ENCODE results near the gene SCFD2. TPM values are rescaled to one million over a fixed set of nuclear protein-coding genes. Genes with fewer than 3 reads are reported as not detected.

SCFD2 gene
- total and polyA plus RNA-seq, 10 of the 15 experiments (the other 5 are each of a cell fraction or from before 2014, with no cell fraction given) = 4.8 to 37.6 (median 24.9) TPM

DNA sequence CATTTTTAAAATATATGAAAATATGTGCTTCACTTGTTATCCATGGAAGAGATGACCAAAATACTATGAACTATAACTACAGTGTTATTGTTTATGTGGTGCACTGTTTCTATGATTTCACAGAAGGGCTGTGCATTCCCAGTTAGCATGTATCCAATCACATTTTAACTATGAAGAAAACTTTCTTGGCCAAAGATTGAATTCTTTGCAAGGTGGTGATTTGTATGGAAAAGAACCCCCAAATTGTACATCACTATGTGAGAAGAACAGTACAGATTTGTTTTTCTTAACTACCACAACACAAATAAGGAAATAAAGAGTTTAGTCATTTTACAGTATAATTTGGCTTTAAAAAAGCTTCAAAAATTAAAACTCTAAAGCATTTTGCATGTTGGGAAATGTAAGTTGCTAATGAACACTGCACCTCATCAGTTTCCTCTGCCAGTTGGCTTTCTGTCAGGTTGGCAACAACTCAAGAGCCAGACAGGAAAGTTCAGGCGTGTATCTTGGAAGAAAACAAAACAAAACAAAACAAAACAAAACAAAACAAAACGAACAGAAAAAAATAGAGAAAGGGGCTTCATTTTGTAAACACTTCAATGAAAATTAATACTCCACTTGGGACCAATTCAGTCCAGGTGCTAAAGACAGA lies 237.0 kb downstream of the SCFD2 start:
- no peak for FAIRE-seq
- no peak for TF ChIP-seq TCF12 (IDR thresholded peaks at IDR 0.05; ENCODE audit: low read depth, low read length)
- TF ChIP-seq EGR1 (IDR thresholded peaks at IDR 0.05; ENCODE audit: borderline replicate concordance in 1 of 2, low read depth in 2 of 2, low read length in 2 of 2) = no peak
- TF ChIP-seq FOXK2 (IDR thresholded peaks at IDR 0.05) = no peak
- no peak for TF ChIP-seq NFYB (IDR thresholded peaks at IDR 0.05; ENCODE audit: insufficient read depth, low read depth, low read length)
- TF ChIP-seq SP1 (IDR thresholded peaks at IDR 0.05; ENCODE audit: low read depth, low read length) = no peak
- TF ChIP-seq MYB (IDR thresholded peaks at IDR 0.05; ENCODE audit: borderline replicate concordance, low read depth, low read length) = no peak
- no peak for TF ChIP-seq ZNF24 (IDR thresholded peaks at IDR 0.05)
- TF ChIP-seq TAF1 (IDR thresholded peaks at IDR 0.05; ENCODE audit: borderline replicate concordance, low read depth, low read length) = no peak
- TF ChIP-seq MTA2 (IDR thresholded peaks at IDR 0.05; ENCODE audit: low read depth) = no peak
- no peak overlapping the region for H2AFZ ChIP-seq (ENCODE audit: control insufficient read depth, low read depth, low read length)
- ATAC-seq = no peak
- ChIA-PET CTCF (no interaction called here), POLR2A (no interaction called here), SMC1A (ENCODE audit: uncharacterized antibody, unreplicated experiment) (no interaction called here), RAD21 (ENCODE audit: unreplicated experiment) (no interaction called here)
- no peak for DNase-seq (ENCODE audit: low read depth, low spot score)
- H3K36me3 ChIP-seq (ENCODE audit: control insufficient read depth in 2 of 2, insufficient read depth in 2 of 2, low read length in 1 of 2) = no peaks in the 10 kb centered on the region; a peak in 1 of 4 replicates
- WGBS (ENCODE audit: insufficient coverage, insufficient replicate concordance, low lambda C conversion rate, missing lambda C conversion rate) = 56% methylated on average over 2 of the region's 2 CpGs
- H3K27me3 ChIP-seq (replicated peaks in 1 of 2; ENCODE audit: control insufficient read depth in 2 of 2, insufficient read depth in 2 of 2, low read length in 1 of 2) = no peaks in the 10 kb centered on the region
- H3K4me2 ChIP-seq (ENCODE audit: control insufficient read depth, insufficient read depth) = no peak overlapping the region
- no peak overlapping the region for H3K9ac ChIP-seq (ENCODE audit: control insufficient read depth, insufficient read depth, low read length)
- no peaks in the 10 kb centered on the region for H3K79me2 ChIP-seq (ENCODE audit: control insufficient read depth, insufficient read depth, low read length)
- BruUV-seq (replicated peaks) = no TSS peak
- H3K9me3 ChIP-seq (replicated peaks; ENCODE audit: control insufficient read depth, insufficient read depth, low read length) = no peaks in the 10 kb centered on the region
- H4K20me1 ChIP-seq (ENCODE audit: control insufficient read depth, insufficient read depth) = no peaks in the 10 kb centered on the region
- in situ Hi-C loops (cut with MboI) (no loop called here), intact Hi-C loops (cut with micrococcal nuclease; ENCODE audit: unreplicated experiment) (no loop called here)
- no peak overlapping the region for H3K27ac ChIP-seq (ENCODE audit: control insufficient read depth, insufficient read depth)
- no peak overlapping the region for H3K4me3 ChIP-seq
- H3K4me1 ChIP-seq (ENCODE audit: control insufficient read depth, insufficient read depth, low read length) = no peaks in the 10 kb centered on the region

DNA sequence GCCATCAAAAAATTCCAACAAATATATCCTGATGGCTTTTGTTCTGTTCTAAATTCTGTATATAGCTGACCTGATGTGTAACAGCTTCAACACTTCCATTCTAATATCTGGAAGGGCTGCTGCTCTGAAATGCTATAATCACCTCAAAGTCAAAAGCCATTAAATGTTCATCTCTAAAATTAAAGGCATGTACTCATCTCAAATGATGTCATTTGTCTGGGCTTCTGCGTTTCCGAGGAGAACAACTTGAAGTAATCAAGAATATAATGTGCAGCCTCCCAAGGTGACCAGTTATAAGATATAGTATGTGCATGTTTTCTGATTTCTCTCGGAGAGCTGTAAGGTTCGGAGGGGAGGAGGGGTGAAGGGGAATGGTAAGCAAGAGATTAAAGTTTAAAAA lies 237.6 kb downstream of the SCFD2 start:
- FAIRE-seq (no peak), DNase-seq (ENCODE audit: low read depth, low spot score) (no peak), ATAC-seq (no peak)
- Histone ChIP-seq H4K20me1 (ENCODE audit: control insufficient read depth, insufficient read depth) (no peaks in the 10 kb centered on the region), H3K4me2 (ENCODE audit: control insufficient read depth, insufficient read depth) (no peak overlapping the region), H3K27me3 (replicated peaks in 1 of 2; ENCODE audit: control insufficient read depth in 2 of 2, insufficient read depth in 2 of 2, low read length in 1 of 2) (no peaks in the 10 kb centered on the region), H3K27ac (ENCODE audit: control insufficient read depth, insufficient read depth) (no peak overlapping the region), H3K4me3 (no peak overlapping the region), H3K9me3 (replicated peaks; ENCODE audit: control insufficient read depth, insufficient read depth, low read length) (no peaks in the 10 kb centered on the region), H3K36me3 (ENCODE audit: control insufficient read depth in 2 of 2, insufficient read depth in 2 of 2, low read length in 1 of 2) (no peaks in the 10 kb centered on the region; a peak in 1 of 4 replicates), H3K4me1 (ENCODE audit: control insufficient read depth, insufficient read depth, low read length) (no peaks in the 10 kb centered on the region), H3K79me2 (ENCODE audit: control insufficient read depth, insufficient read depth, low read length) (no peaks in the 10 kb centered on the region), H2AFZ (ENCODE audit: control insufficient read depth, low read depth, low read length) (no peak overlapping the region), H3K9ac (ENCODE audit: control insufficient read depth, insufficient read depth, low read length) (no peak overlapping the region)
- WGBS (ENCODE audit: insufficient coverage, insufficient replicate concordance, low lambda C conversion rate, missing lambda C conversion rate) = 99% methylated on average over 4 of the region's 4 CpGs
- in situ Hi-C loops (cut with MboI) = no loop called here
- no TSS peak for BruUV-seq (replicated peaks)
- intact Hi-C loops (cut with micrococcal nuclease; ENCODE audit: unreplicated experiment) = no loop called here
- ChIA-PET SMC1A (ENCODE audit: uncharacterized antibody, unreplicated experiment) (no interaction called here), POLR2A (no interaction called here), RAD21 (ENCODE audit: unreplicated experiment) (no interaction called here), CTCF (no interaction called here)
- TF ChIP-seq, protein P1, sequence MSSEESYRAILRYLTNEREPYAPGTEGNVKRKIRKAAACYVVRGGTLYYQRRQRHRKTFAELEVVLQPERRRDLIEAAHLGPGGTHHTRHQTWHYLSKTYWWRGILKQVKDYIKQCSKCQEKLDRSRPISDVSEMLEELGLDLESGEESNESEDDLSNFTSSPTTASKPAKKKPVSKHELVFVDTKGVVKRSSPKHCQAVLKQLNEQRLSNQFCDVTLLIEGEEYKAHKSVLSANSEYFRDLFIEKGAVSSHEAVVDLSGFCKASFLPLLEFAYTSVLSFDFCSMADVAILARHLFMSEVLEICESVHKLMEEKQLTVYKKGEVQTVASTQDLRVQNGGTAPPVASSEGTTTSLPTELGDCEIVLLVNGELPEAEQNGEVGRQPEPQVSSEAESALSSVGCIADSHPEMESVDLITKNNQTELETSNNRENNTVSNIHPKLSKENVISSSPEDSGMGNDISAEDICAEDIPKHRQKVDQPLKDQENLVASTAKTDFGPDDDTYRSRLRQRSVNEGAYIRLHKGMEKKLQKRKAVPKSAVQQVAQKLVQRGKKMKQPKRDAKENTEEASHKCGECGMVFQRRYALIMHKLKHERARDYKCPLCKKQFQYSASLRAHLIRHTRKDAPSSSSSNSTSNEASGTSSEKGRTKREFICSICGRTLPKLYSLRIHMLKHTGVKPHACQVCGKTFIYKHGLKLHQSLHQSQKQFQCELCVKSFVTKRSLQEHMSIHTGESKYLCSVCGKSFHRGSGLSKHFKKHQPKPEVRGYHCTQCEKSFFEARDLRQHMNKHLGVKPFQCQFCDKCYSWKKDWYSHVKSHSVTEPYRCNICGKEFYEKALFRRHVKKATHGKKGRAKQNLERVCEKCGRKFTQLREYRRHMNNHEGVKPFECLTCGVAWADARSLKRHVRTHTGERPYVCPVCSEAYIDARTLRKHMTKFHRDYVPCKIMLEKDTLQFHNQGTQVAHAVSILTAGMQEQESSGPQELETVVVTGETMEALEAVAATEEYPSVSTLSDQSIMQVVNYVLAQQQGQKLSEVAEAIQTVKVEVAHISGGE (CRISPR knock-in tag; IDR thresholded peaks at IDR 0.05) = no peak
- no peak for TF ChIP-seq RCOR1 (conservative IDR thresholded peaks at IDR 0.05; ENCODE audit: low read depth, low read length)
- no peak for TF ChIP-seq CREB1 (IDR thresholded peaks at IDR 0.05; ENCODE audit: low read depth)
- no peak for TF ChIP-seq TCF7 (IDR thresholded peaks at IDR 0.05; ENCODE audit: borderline replicate concordance)
- TF ChIP-seq EP300 (IDR thresholded peaks at IDR 0.05; ENCODE audit: borderline replicate concordance in 1 of 2, control insufficient read depth in 1 of 2, low read depth in 2 of 2, low read length in 2 of 2) = no peak
- no peak for TF ChIP-seq NFXL1 (IDR thresholded peaks at IDR 0.05; ENCODE audit: borderline replicate concordance)
- TF ChIP-seq SMARCA5 (IDR thresholded peaks at IDR 0.05) = no peak
- TF ChIP-seq BHLHE40 (IDR thresholded peaks at IDR 0.05; ENCODE audit: borderline replicate concordance in 1 of 2, low read depth in 2 of 2, low read length in 1 of 2) = no peak
